IMR-90 (cell line): ENCODE results near the gene DOCK4. TPM values are rescaled to one million over a fixed set of nuclear protein-coding genes. Genes with fewer than 3 reads are reported as not detected.

ENCODE experiments used
- ATAC-seq: fragments of 200-7000 bp; cut with Tn5 transposase; 2 replicates; pipeline ENCODE4 v1.9.1; 2020; ENCODE audit warnings: low read depth, mild to moderate bottlenecking, moderate library complexity
- BruUV-seq: library from RNA; stranded (reverse); fragments of 400-500 nt; replicated peaks from 2 replicates; lab custom pipeline; 2021; lab: Mats Ljungman, UMichigan
- CTCF ChIA-PET: fragments of 300-600 bp; formaldehyde crosslinking; extraction: SDS; loops from one replicate; lab custom pipeline; 2021; ENCODE audit warnings: antibody characterized with exemption; lab: Yijun Ruan, JAX
- POLR2A ChIA-PET: fragments of 300-600 bp; sonication (Branson Sonifier 250); formaldehyde crosslinking; loops from one replicate; lab custom pipeline; 2022; ENCODE audit warnings: antibody characterized with exemption; ENCODE audit not compliant: unreplicated experiment; lab: Charles Lee
- DNase-seq: peaks from one replicate; pipeline ENCODE4 v3.0.0; 2013
- H2AFZ ChIP-seq: replicated peaks from 2 replicates; pipeline ENCODE3; 2013; ENCODE audit warnings: low read length, mild to moderate bottlenecking; ENCODE audit not compliant: poor library complexity
- H2AK5ac ChIP-seq: 2 replicates; pipeline ENCODE4 v1.6.1; 2013; ENCODE audit warnings: low read depth, low read length, inconsistent platforms
- H2AK9ac ChIP-seq: replicated peaks from 2 replicates; pipeline ENCODE3; 2013; ENCODE audit warnings: mild to moderate bottlenecking, low read depth, low read length, moderate library complexity; ENCODE audit not compliant: poor library complexity
- H2BK120ac ChIP-seq: 2 replicates; pipeline ENCODE4 v1.6.1; 2013; ENCODE audit warnings: low read depth, low read length, inconsistent platforms
- H2BK15ac ChIP-seq: 3 replicates; pipeline ENCODE4 v1.6.1; 2013; ENCODE audit warnings: low read depth, low read length, inconsistent platforms
- H2BK20ac ChIP-seq: 2 replicates; pipeline ENCODE4 v1.6.1; 2013; ENCODE audit warnings: low read depth, mild to moderate bottlenecking, inconsistent platforms, low read length, moderate library complexity
- H2BK5ac ChIP-seq: 2 replicates; pipeline ENCODE4 v1.6.1; 2013; ENCODE audit warnings: mild to moderate bottlenecking, low read depth, low read length, inconsistent platforms; ENCODE audit not compliant: poor library complexity, severe bottlenecking
- H3K14ac ChIP-seq: replicated peaks from 2 replicates; pipeline ENCODE4 v1.6.1; 2013; ENCODE audit warnings: low read depth, low read length, inconsistent platforms
- H3K18ac ChIP-seq: 2 replicates; pipeline ENCODE4 v1.6.1; 2013; ENCODE audit warnings: low read depth, low read length, control low read depth
- H3K23ac ChIP-seq: 2 replicates; pipeline ENCODE4 v1.6.1; 2013; ENCODE audit warnings: low read depth, low read length, inconsistent platforms
- H3K27ac ChIP-seq: 2 replicates; pipeline ENCODE4 v1.5.1; 2013; ENCODE audit warnings: mild to moderate bottlenecking, control low read depth, low read length; ENCODE audit not compliant: insufficient read depth
- H3K27me3 ChIP-seq: 2 replicates; pipeline ENCODE4 v1.6.1; 2013; ENCODE audit warnings: low read length; ENCODE audit not compliant: control insufficient read depth, insufficient read depth
- H3K36me3 ChIP-seq: 2 replicates; pipeline ENCODE4 v1.6.1; 2013; ENCODE audit warnings: low read length, mixed read lengths; ENCODE audit not compliant: control insufficient read depth, insufficient read depth
- H3K4ac ChIP-seq: 2 replicates; pipeline ENCODE4 v1.6.1; 2013; ENCODE audit warnings: low read depth, low read length, inconsistent platforms
- H3K4me1 ChIP-seq: 2 replicates; pipeline ENCODE4 v1.6.1; 2013; ENCODE audit warnings: low read length, mixed read lengths; ENCODE audit not compliant: control insufficient read depth, insufficient read depth
- H3K4me2 ChIP-seq: 2 replicates; pipeline ENCODE4 v1.6.1; 2013; ENCODE audit warnings: low read depth, mild to moderate bottlenecking, control low read depth, low read length, moderate library complexity
- H3K4me3 ChIP-seq: 2 replicates; pipeline ENCODE4 v1.5.1; 2013; ENCODE audit warnings: low read depth, mild to moderate bottlenecking, control low read depth, low read length, moderate library complexity; ENCODE audit not compliant: insufficient read depth
- H3K56ac ChIP-seq: 2 replicates; pipeline ENCODE4 v1.6.1; 2013; ENCODE audit warnings: low read length, inconsistent platforms; ENCODE audit not compliant: insufficient read depth; ENCODE audit errors: extremely low read depth
- H3K79me1 ChIP-seq, 2 experiments: 2 replicates each; pipeline ENCODE4 v1.6.1; 2013; ENCODE audit warnings: low read length in 2 of 2, inconsistent platforms in 1 of 2, low read depth in 1 of 2
- H3K9ac ChIP-seq: 2 replicates; pipeline ENCODE4 v1.6.1; 2013; ENCODE audit warnings: low read depth, low read length, control low read depth
- H3K9me1 ChIP-seq: 2 replicates; pipeline ENCODE4 v1.6.1; 2013; ENCODE audit warnings: low read length, inconsistent platforms; ENCODE audit not compliant: insufficient read depth
- H3K9me3 ChIP-seq: 2 replicates; pipeline ENCODE4 v1.6.1; 2013; ENCODE audit warnings: low read length; ENCODE audit not compliant: control insufficient read depth, insufficient read depth
- H4K20me1 ChIP-seq: 2 replicates; pipeline ENCODE4 v1.6.1; 2013; ENCODE audit warnings: low read length, inconsistent platforms; ENCODE audit not compliant: insufficient read depth
- H4K5ac ChIP-seq: 2 replicates; pipeline ENCODE4 v1.6.1; 2013; ENCODE audit warnings: mild to moderate bottlenecking, low read depth, low read length, control low read depth
- H4K8ac ChIP-seq, 2 experiments: 2 replicates each; pipeline ENCODE4 v1.6.1; 2013; ENCODE audit warnings: low read depth in 2 of 2, low read length in 2 of 2, control low read depth in 1 of 2, inconsistent platforms in 1 of 2
- H4K91ac ChIP-seq: 2 replicates; pipeline ENCODE4 v1.6.1; 2013; ENCODE audit warnings: low read depth, low read length, inconsistent platforms; ENCODE audit not compliant: insufficient read depth
- BHLHE40 ChIP-seq: fragments of 150-350 bp; IDR thresholded peaks from 2 replicates; pipeline ENCODE4 v1.6.1; 2016; ENCODE audit warnings: mild to moderate bottlenecking, low read depth, low read length
- CEBPB ChIP-seq: IDR thresholded peaks from 2 replicates; pipeline ENCODE4 v1.6.1; 2012; ENCODE audit warnings: low read depth, low read length, improper control_type of control experiment
- CHD1 ChIP-seq: IDR thresholded peaks from 2 replicates; pipeline ENCODE4 v1.6.1; 2012; ENCODE audit warnings: low read depth, low read length, improper control_type of control experiment
- FOS ChIP-seq: fragments of 150-350 bp; IDR thresholded peaks from 2 replicates; pipeline ENCODE4 v1.6.1; 2016; ENCODE audit warnings: low read depth, low read length
- MAFK ChIP-seq: IDR thresholded peaks from 2 replicates; pipeline ENCODE4 v1.6.1; 2012; ENCODE audit warnings: low read depth, low read length, improper control_type of control experiment
- MXI1 ChIP-seq: IDR thresholded peaks from 2 replicates; pipeline ENCODE4 v1.6.1; 2012; ENCODE audit warnings: low read depth, mild to moderate bottlenecking, low read length, moderate library complexity, borderline replicate concordance
- NFE2L2 ChIP-seq: fragments of 150-350 bp; IDR thresholded peaks from 2 replicates; pipeline ENCODE4 v1.6.1; 2016; ENCODE audit warnings: low read depth, mild to moderate bottlenecking, low read length
- RAD21 ChIP-seq: IDR thresholded peaks from 2 replicates; pipeline ENCODE4 v1.6.1; 2012; ENCODE audit warnings: low read length, improper control_type of control experiment
- RFX5 ChIP-seq: IDR thresholded peaks from 2 replicates; pipeline ENCODE4 v1.8.0; 2012; ENCODE audit warnings: low read depth, mild to moderate bottlenecking, low read length, moderate library complexity
- SMC3 ChIP-seq: fragments of 150-350 bp; IDR thresholded peaks from 2 replicates; pipeline ENCODE4 v1.6.1; 2016; ENCODE audit warnings: low read depth, mild to moderate bottlenecking, antibody characterized with exemption, low read length, moderate library complexity
- WGBS, 2 experiments: methylation state at CpG; one replicate each; pipeline versions ENCODE4 v1.1.5 to v1.1.7; 2013; ENCODE audit warnings: missing lambda C conversion rate in 2 of 2; ENCODE audit not compliant: insufficient read length in 1 of 2; ENCODE audit errors: extremely low coverage in 2 of 2; 5-methylcytosine and 5-hydroxymethylcytosine counted together
- dilution Hi-C: fragments of 300-500 bp; cut with HindIII; formaldehyde crosslinking; loops from one replicate; pipeline ENCODE4 v1.14.3; 2018; ENCODE audit warnings: low sequenced_read_pairs; ENCODE audit not compliant: unreplicated experiment
- in situ Hi-C: fragments of 300-500 bp; cut with MboI; formaldehyde crosslinking; loops from 3 replicates; pipeline ENCODE4 v1.14.3; 2019; ENCODE audit warnings: low sequenced_read_pairs, inconsistent platforms, mixed read lengths
- intact Hi-C: fragments of 100-400 bp; cut with micrococcal nuclease; formaldehyde crosslinking; loops from 2 replicates; pipeline ENCODE4 v1.10.0; 2022
- polyA plus RNA-seq, 3 experiments: library from polyadenylated mRNA; depleted of rRNA; stranded (reverse); fragments of >200 nt; gene quantifications; 2 replicates each; pipeline ENCODE4 v1.2.3, GENCODE V29; 2012; ENCODE audit warnings: low replicate concordance in 1 of 3
- total RNA-seq: library from RNA; depleted of rRNA; stranded (reverse); fragments of >200 nt; gene quantifications from 2 replicates; pipeline ENCODE4 v1.2.3, GENCODE V29; 2012
- TF ChIP-seq, protein P1 (sequence below): fragments of 150-350 bp; IDR thresholded peaks from 2 replicates; pipeline ENCODE4 v1.6.1; 2016; ENCODE audit warnings: low read depth, mild to moderate bottlenecking, low read length, moderate library complexity, borderline replicate concordance

Gene DOCK4
- total and polyA plus RNA-seq, 2 of the 4 experiments (the other 2 are of a cell fraction), result 4.4 to 12.2 TPM

DNA sequence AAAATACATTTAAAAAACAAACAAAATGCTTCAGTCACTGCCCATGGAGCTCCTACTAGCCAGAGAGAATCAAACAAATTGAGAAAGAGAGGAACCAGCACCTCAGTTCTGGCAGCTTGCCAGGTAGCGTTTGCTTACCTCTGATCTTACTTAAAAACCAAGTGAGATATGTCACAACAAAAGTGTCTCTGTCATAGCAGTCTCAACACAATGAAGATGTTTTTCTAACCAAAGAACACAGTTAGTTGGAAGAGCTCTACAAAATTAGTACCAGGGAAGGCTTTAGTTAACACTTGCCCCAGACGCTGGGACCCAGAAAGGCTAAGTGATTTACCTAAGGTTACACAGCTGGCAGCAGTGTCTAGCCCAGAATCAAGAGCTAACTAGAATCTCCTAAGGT lies 3.4 kb downstream of the DOCK4 start:
- TF ChIP-seq NFE2L2 (no peak), MAFK (no peak), CEBPB (no peak), RAD21 (no peak), MXI1 (no peak), FOS (no peak), CHD1 (no peak), SMC3 (no peak), RFX5 (no peak), BHLHE40 (no peak)
- TF ChIP-seq, protein P1, sequence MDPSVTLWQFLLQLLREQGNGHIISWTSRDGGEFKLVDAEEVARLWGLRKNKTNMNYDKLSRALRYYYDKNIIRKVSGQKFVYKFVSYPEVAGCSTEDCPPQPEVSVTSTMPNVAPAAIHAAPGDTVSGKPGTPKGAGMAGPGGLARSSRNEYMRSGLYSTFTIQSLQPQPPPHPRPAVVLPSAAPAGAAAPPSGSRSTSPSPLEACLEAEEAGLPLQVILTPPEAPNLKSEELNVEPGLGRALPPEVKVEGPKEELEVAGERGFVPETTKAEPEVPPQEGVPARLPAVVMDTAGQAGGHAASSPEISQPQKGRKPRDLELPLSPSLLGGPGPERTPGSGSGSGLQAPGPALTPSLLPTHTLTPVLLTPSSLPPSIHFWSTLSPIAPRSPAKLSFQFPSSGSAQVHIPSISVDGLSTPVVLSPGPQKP, result no peak
- no peak overlapping the region for H4K91ac ChIP-seq
- no peak overlapping the region for H3K4me2 ChIP-seq
- peaks cover 3% of the 10 kb centered on the region; the same call in 1 of the 2 replicates for H3K4me1 ChIP-seq
- H2AK5ac ChIP-seq, result peak overlapping the region; percentile 55
- H2BK15ac ChIP-seq, result no peak overlapping the region
- no peak overlapping the region for H3K56ac ChIP-seq
- CTCF ChIA-PET, result interaction anchor here (0.6 kb wide), 1 partner anchor 1761 kb away, joined by 3 read pairs; no protein-coding TSS in a partner anchor
- BruUV-seq, result no TSS peak
- peaks cover 34 to 62% of the 10 kb centered on the region in 2 experiments for H3K79me1 ChIP-seq
- peak overlapping the region; percentile 28 for H3K4ac ChIP-seq
- no peak overlapping the region for H3K9ac ChIP-seq
- no peaks in the 10 kb centered on the region for H3K9me3 ChIP-seq
- WGBS, 2 experiments, result 40% methylated on average over 1 of the region's 2 CpGs; no CpG with 5 or more reads in 1 of the 2 experiments
- H3K18ac ChIP-seq, result no peak overlapping the region
- H3K14ac ChIP-seq, result 0 out of 2 replicates have a peak overlapping the region, but pooled peaks have one; percentile 50
- no peak overlapping the region for H2AFZ ChIP-seq
- H3K4me3 ChIP-seq, result no peak overlapping the region
- in situ Hi-C loops, result loop anchor here (10.0 to 25.0 kb wide), 2 partner anchors 212 to 441 kb away; no protein-coding TSS in a partner anchor
- H4K8ac ChIP-seq, result peak overlapping the region in 1 of 2 experiments; percentile 25; a peak in 1 of 4 replicates
- no peak overlapping the region for H2AK9ac ChIP-seq
- no peak for DNase-seq
- H4K20me1 ChIP-seq, result no peaks in the 10 kb centered on the region
- no peaks in the 10 kb centered on the region for H3K9me1 ChIP-seq
- H4K5ac ChIP-seq, result no peak overlapping the region
- intact Hi-C loops, result loop anchor here (5.0 to 10.0 kb wide), 2 partner anchors 61 to 218 kb away; no protein-coding TSS in a partner anchor
- no peak overlapping the region for H2BK5ac ChIP-seq
- no peak overlapping the region for H2BK120ac ChIP-seq
- ATAC-seq, result no peak
- dilution Hi-C loops, result no loop called here
- peak overlapping the region; percentile 23; the same call in 1 of the 2 replicates for H3K23ac ChIP-seq
- no peak overlapping the region for H2BK20ac ChIP-seq
- no peaks in the 10 kb centered on the region for H3K36me3 ChIP-seq
- H3K27me3 ChIP-seq, result no peaks in the 10 kb centered on the region
- POLR2A ChIA-PET, result interaction anchor here (0.6 kb wide), 1 partner anchor 310 kb away, joined by 6 read pairs; no protein-coding TSS in a partner anchor
- no peak overlapping the region for H3K27ac ChIP-seq
